SU-DHL-6 (cell line): ENCODE measurements around the gene FRMPD4.

ENCODE experiments used
- H2AFZ ChIP-seq: fragments of 200-600 bp; sonication (generic); 2 replicates; pipeline ENCODE4 v1.6.1; 2014; ENCODE audit warnings: low read depth, mild to moderate bottlenecking, moderate library complexity, mixed read lengths, antibody characterized with exemption, low read length; ENCODE audit not compliant: severe bottlenecking
- H3F3A ChIP-seq: fragments of 200-600 bp; shearing (Covaris generic); 2 replicates; pipeline ENCODE4 v1.6.0; 2016; ENCODE audit warnings: antibody characterized with exemption, mild to moderate bottlenecking; ENCODE audit not compliant: insufficient read depth
- H3K27ac ChIP-seq: fragments of 200-600 bp; sonication (generic); 2 replicates; pipeline ENCODE4 v1.5.1; 2016; ENCODE audit warnings: low read depth, mild to moderate bottlenecking, low read length, moderate library complexity, mixed read lengths
- H3K27me3 ChIP-seq: fragments of 200-600 bp; sonication (generic), shearing (Covaris generic); 2 replicates; pipeline ENCODE4 v1.6.0; 2014; ENCODE audit warnings: mild to moderate bottlenecking, low read length
- H3K36me3 ChIP-seq: fragments of 200-600 bp; sonication (generic); 2 replicates; pipeline ENCODE4 v1.6.1; 2014; ENCODE audit warnings: mild to moderate bottlenecking, low read length, mixed read lengths
- H3K4me2 ChIP-seq: fragments of 300-600, 200-600 bp; shearing (Covaris generic), sonication (generic); 2 replicates; pipeline ENCODE4 v1.6.0; 2014; ENCODE audit warnings: low read length, low read depth, mild to moderate bottlenecking; ENCODE audit not compliant: poor library complexity, severe bottlenecking
- H3K4me3 ChIP-seq: fragments of 200-600 bp; sonication (generic); 2 replicates; pipeline ENCODE4 v1.5.1; 2014; ENCODE audit warnings: antibody characterized with exemption, low read length, mild to moderate bottlenecking, mixed read lengths; ENCODE audit not compliant: insufficient read depth, poor library complexity, severe bottlenecking
- H3K79me2 ChIP-seq: fragments of 200-600 bp; sonication (generic); 2 replicates; pipeline ENCODE4 v1.6.1; 2014; ENCODE audit warnings: mild to moderate bottlenecking, low read length, moderate library complexity; ENCODE audit not compliant: insufficient read depth
- H3K9ac ChIP-seq: fragments of 200-600 bp; sonication (generic); 2 replicates; pipeline ENCODE4 v1.7.0; 2014; ENCODE audit warnings: mild to moderate bottlenecking, low read length
- H3K9me2 ChIP-seq: fragments of 200-600 bp; sonication (generic); replicated peaks from 2 replicates; pipeline ENCODE4 v1.6.1; 2014; ENCODE audit warnings: low read length; ENCODE audit not compliant: insufficient read depth
- H3K9me3 ChIP-seq: fragments of 200-600 bp; sonication (generic); 2 replicates; pipeline ENCODE4 v1.6.1; 2014; ENCODE audit warnings: low read length, mixed read lengths; ENCODE audit not compliant: insufficient read depth
- H4K20me1 ChIP-seq: fragments of 200-600 bp; sonication (generic); 2 replicates; pipeline ENCODE4 v1.6.1; 2014; ENCODE audit warnings: low read depth, mild to moderate bottlenecking, antibody characterized with exemption, low read length, moderate library complexity, mixed read lengths
- CTCF ChIP-seq: fragments of 200-600 bp; sonication (generic); IDR thresholded peaks from one replicate; pipeline ENCODE4 v1.5.1; 2017; ENCODE audit warnings: antibody characterized with exemption, mild to moderate bottlenecking, low read length, moderate library complexity; ENCODE audit not compliant: insufficient read depth, poor library complexity, severe bottlenecking
- EZH2phosphoT487 ChIP-seq: fragments of 200-600 bp; sonication (generic), shearing (Covaris generic); conservative IDR thresholded peaks from 2 replicates; pipeline ENCODE4 v1.6.1; 2018; ENCODE audit warnings: mild to moderate bottlenecking, antibody characterized with exemption, low read length, moderate library complexity, mixed read lengths

Gene FRMPD4

GRCh38 chrX:12702509-12703091 lies 564.3 kb downstream of the FRMPD4 start:
- Histone ChIP-seq H3K27ac (no peak overlapping the region), H3K4me2 (no peak overlapping the region), H3K79me2 (no peaks in the 10 kb centered on the region), H3K9ac (no peak overlapping the region), H3K9me3 (no peaks in the 10 kb centered on the region), H3K9me2 (no peaks in the 10 kb centered on the region), H3K4me3 (no peak overlapping the region), H4K20me1 (no peaks in the 10 kb centered on the region), H3K36me3 (no peaks in the 10 kb centered on the region), H3K27me3 (no peaks in the 10 kb centered on the region), H2AFZ (no peak overlapping the region), H3F3A (no peaks in the 10 kb centered on the region)
- TF ChIP-seq CTCF = peak; percentile 15
- no peak for TF ChIP-seq EZH2phosphoT487

GRCh38 chrX:12704706-12705105 lies 566.4 kb downstream of the FRMPD4 start:
- Histone ChIP-seq H3K4me3 (no peak overlapping the region), H3K9ac (no peak overlapping the region), H3K9me2 (no peaks in the 10 kb centered on the region), H2AFZ (no peak overlapping the region), H3K27me3 (no peaks in the 10 kb centered on the region), H3K79me2 (no peaks in the 10 kb centered on the region), H3K9me3 (no peaks in the 10 kb centered on the region), H3K27ac (no peak overlapping the region), H3K36me3 (no peaks in the 10 kb centered on the region), H4K20me1 (no peaks in the 10 kb centered on the region), H3F3A (no peaks in the 10 kb centered on the region), H3K4me2 (no peak overlapping the region)
- no peak for TF ChIP-seq CTCF
- TF ChIP-seq EZH2phosphoT487 = no peak

- Histone ChIP-seq H3K9me2 (no peaks in the 10 kb centered on the region), H3K27ac (no peak overlapping the region), H3K4me2 (no peak overlapping the region), H3K9me3 (no peaks in the 10 kb centered on the region), H2AFZ (no peak overlapping the region), H3K36me3 (no peaks in the 10 kb centered on the region), H3K79me2 (no peaks in the 10 kb centered on the region), H4K20me1 (no peaks in the 10 kb centered on the region), H3K9ac (no peak overlapping the region), H3F3A (no peaks in the 10 kb centered on the region), H3K27me3 (no peaks in the 10 kb centered on the region), H3K4me3 (no peak overlapping the region)
- TF ChIP-seq EZH2phosphoT487 = no peak
- TF ChIP-seq CTCF = no peak
Measured at GRCh38 chrX:12709047-12709446, 570.8 kb downstream of the FRMPD4 start.
